GM10248 (cell line): ENCODE data around the gene SLC52A3.

Experiments
- CTCF ChIA-PET: fragments of 300-600 bp; sonication (Branson Sonifier 250); formaldehyde crosslinking; extraction: SDS; loops from one replicate; lab custom pipeline; 2021; ENCODE audit warnings: antibody characterized with exemption; lab: Yijun Ruan, JAX
- POLR2A ChIA-PET: fragments of 350-650 bp; sonication (Branson Sonifier 250); formaldehyde crosslinking; extraction: SDS; loops from one replicate; lab custom pipeline; 2020; ENCODE audit warnings: antibody characterized with exemption; lab: Yijun Ruan, JAX
- DNase-seq: peaks from one replicate; pipeline ENCODE4 v3.0.0; 2012; ENCODE audit errors: extremely low spot score
- TF ChIP-seq, protein P1 (sequence below): IDR thresholded peaks from 2 replicates; pipeline ENCODE4 v1.5.1; 2012; ENCODE audit warnings: mild to moderate bottlenecking, low read depth; ENCODE audit errors: extremely low read depth, missing control alignments, control extremely low read depth

Gene SLC52A3

DNA sequence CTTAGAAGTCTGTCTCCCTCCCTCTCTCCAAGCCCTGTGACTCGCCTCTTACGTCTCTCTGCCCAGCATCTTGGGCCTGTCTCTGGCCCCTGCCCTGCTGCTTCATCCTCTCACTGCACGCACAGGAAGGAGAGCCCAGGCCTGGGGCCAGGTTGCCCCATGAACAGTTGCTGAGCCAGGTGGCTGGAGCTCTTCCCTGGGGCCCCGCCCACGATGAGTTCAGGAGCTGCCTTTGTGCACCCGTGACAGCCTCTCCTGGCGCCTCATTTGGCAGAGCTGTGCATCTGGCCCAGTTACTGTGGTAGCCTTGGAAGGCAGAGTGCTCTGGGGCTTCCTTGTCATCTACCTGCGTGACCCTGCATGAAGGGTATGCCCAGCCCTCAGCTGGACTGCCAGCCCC, 44.5 kb downstream of the SLC52A3 start:
- DNase-seq: no peak
- ChIA-PET CTCF (interaction anchor here (1.5 kb wide), 1 partner anchor 56 kb away, joined by 6 read pairs; no protein-coding TSS in a partner anchor), POLR2A (no interaction called here)
- TF ChIP-seq, protein P1, sequence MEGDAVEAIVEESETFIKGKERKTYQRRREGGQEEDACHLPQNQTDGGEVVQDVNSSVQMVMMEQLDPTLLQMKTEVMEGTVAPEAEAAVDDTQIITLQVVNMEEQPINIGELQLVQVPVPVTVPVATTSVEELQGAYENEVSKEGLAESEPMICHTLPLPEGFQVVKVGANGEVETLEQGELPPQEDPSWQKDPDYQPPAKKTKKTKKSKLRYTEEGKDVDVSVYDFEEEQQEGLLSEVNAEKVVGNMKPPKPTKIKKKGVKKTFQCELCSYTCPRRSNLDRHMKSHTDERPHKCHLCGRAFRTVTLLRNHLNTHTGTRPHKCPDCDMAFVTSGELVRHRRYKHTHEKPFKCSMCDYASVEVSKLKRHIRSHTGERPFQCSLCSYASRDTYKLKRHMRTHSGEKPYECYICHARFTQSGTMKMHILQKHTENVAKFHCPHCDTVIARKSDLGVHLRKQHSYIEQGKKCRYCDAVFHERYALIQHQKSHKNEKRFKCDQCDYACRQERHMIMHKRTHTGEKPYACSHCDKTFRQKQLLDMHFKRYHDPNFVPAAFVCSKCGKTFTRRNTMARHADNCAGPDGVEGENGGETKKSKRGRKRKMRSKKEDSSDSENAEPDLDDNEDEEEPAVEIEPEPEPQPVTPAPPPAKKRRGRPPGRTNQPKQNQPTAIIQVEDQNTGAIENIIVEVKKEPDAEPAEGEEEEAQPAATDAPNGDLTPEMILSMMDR: no peak

DNA sequence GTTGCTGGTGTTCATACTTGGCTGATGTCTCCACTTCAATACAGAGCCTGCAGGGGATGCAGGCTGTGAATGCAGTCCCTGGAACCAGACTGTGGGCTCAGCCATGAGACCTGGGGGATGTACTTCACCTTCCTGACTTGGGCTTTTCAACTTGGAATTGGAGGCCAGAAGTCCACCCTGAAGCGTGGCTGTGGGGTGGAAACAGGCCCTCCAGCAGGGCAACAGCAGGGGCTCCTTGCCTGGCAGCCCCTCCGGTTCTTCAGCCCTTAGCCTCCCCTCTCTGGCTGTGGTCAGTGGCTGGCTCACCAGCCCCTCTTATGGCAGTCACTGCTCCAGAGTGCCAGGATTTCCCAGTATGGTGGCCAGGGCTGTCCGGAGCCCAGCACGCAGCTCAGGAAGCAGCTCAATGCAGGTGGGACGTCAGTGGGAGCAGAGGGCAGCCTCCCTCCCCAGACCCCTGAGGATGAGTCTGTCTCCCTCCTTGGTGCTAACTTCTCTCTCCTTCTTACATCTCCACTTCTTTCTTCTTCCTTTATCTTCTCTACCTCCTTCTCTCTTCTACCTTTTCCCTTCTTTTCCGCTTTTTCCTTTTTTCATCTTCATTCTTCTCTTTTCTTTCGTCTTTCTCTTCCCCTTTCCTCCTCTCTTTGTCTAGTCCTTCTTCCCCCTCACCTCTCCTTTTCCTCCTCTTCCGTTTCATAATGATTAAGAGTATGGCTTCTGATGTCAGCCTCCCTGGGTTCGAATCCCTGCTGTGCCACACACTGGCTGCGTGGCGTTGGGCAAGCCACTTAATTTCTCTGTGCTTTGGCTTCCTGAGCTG, 45.3 kb downstream of the SLC52A3 start:
- no peak for DNase-seq
- POLR2A ChIA-PET: no interaction called here
- CTCF ChIA-PET: interaction anchor here (1.5 kb wide), 1 partner anchor 56 kb away, joined by 6 read pairs; no protein-coding TSS in a partner anchor
- TF ChIP-seq, protein P1: no peak

DNA sequence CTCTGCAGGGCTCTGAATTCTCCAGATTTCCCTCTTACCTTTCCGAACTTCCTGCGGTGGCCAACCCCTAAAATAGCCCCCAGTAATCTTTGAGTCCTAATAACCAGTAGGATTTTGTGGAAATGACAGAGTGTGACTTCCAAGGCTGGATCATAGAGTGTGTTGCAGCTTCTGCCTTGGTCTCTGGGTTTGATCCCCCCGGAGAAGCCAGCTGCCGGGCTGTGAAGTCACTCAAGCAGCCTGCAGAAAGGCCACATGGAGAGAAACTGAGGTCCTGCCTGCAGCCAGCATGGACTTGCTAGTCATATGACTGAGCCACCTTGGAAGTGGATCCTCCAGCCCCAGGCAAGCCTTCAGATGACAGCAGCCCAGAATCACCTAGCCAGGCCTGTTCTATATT, 46.4 kb downstream of the SLC52A3 start:
- CTCF ChIA-PET: no interaction called here
- POLR2A ChIA-PET: no interaction called here
- TF ChIP-seq, protein P1: no peak
- DNase-seq: no peak

DNA sequence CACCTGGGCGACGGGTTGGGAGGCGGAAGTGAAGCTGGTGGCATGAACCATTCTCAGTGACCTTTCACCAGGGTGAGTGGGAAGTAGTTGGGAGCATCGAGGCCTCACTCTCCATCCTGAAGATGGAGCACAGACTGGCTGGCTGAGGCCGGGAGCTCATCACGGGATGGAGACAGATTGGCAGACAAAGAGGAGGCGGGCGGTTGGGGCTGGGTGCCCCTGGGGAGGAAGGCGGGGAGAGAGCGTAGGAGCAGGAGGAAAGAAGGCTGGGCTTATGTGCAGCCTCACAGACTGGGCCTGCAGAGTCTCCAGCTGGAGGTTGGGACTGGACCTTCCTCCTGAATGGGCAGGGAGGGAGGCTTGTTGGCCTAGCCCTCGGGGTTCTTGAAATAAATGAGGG, 48.5 kb downstream of the SLC52A3 start:
- no peak for DNase-seq
- POLR2A ChIA-PET: no interaction called here
- TF ChIP-seq, protein P1: no peak
- CTCF ChIA-PET: no interaction called here

DNA sequence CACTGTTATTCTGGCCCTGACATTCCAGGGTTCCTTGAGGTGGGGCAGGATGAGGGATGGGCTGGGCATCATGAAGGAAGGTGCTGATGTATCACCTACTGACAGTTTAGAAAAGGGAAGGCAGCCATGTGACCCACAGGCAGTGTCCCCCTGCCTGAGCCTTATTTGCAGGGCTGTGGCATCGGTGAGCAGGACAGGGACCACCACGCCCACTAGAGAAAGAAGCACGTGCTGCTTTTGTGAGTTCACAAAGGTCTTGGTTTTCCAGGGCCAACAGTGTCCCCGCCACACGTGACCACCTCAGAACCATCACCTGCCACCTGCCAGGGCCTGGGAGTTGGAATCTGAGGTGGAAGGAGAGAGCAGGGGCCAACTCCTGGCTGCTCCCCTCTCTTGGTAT, 49.2 kb downstream of the SLC52A3 start:
- ChIA-PET CTCF (no interaction called here), POLR2A (no interaction called here)
- TF ChIP-seq, protein P1: no peak
- no peak for DNase-seq

DNA sequence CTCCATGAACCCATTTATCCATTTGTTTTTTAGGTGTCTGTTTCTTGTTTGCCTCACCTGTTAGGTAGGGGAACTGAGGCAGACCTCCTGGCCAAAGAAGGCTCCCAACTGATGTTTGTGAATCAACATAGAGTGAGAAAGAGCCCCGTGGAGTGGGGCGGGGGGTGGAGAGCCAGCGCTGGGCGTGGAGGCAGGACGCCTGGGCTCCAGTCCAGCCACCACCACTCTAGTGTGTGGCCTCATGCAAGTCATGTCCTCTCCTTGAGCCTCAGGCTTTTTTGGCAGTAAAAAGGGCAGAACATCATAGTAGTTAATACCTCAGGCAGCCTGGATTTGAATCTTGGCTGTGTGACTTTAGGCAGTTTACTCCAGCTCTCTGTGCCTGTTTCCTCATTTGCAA, 50.5 kb downstream of the SLC52A3 start:
- CTCF ChIA-PET: interaction anchor here (1.0 to 1.3 kb wide), 4 partner anchors 10 to 50 kb away, joined by 3 to 4 read pairs (median 4); no protein-coding TSS in a partner anchor
- TF ChIP-seq, protein P1: no peak
- POLR2A ChIA-PET: no interaction called here
- DNase-seq: no peak
